ENCODE data around the gene YOD1.

YOD1 gene

DNA sequence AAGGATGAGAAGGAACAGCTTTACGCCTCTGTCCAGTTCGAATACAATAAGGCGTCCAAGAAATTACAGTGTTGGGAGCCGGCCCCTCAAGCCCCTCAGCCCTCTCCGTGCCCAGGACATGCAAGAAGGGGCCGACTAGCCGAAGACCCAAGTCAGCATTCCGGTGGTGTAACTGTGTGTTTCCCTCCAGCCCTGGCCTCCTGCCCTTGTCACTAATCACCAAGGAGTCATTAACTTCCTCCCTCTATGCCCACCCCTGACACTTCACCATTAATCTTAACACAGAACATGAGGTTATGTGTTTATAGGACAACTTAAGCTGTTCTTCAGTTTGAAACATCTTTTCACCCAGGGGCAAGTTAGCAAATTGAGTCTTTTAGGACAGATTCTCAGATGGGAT is 21.2 kb upstream of the YOD1 start:
- no peak for DNase-seq (ENCODE audit: low spot score)

DNA sequence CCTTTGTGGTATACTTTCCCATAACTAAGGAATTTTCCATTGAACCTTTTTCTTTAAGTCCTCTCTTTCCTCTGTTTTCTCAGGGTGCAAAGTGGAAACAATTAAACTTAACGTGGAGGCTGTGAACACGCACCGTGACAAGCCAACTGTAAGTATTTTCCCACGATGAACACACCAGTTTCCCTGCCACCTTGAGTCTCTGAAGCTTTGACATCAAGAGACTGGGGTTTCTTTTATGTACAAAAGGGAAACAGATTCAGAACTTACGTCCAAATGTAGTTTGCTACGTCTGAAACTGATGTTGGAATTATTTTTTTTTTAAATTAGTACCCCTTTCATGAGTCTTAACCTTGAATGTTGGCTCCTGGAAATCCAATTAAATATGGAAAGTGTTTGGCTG is 20.4 kb upstream of the YOD1 start:
- no peak for DNase-seq (ENCODE audit: low spot score)

DNA sequence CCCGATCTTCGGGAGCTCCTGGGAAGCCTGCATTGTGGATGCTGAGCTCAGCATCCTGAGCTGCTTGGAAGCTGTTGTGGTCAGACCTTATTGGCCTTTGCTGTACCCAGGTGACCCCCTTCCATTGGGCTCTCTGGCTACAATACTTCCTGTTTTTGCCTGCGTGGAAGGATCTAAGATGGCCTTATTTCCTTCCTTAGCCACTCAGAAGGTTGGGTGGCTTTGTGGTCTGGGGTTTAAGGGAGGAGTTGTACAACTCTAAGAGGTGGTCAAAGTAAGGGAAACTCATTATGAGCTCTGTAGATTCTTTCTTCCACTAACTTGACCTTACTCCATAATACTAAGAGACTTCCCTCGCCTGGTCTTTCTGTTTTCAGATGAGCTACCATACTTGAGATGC is 19.8 kb upstream of the YOD1 start:
- DNase-seq (ENCODE audit: low spot score) = no peak

DNA sequence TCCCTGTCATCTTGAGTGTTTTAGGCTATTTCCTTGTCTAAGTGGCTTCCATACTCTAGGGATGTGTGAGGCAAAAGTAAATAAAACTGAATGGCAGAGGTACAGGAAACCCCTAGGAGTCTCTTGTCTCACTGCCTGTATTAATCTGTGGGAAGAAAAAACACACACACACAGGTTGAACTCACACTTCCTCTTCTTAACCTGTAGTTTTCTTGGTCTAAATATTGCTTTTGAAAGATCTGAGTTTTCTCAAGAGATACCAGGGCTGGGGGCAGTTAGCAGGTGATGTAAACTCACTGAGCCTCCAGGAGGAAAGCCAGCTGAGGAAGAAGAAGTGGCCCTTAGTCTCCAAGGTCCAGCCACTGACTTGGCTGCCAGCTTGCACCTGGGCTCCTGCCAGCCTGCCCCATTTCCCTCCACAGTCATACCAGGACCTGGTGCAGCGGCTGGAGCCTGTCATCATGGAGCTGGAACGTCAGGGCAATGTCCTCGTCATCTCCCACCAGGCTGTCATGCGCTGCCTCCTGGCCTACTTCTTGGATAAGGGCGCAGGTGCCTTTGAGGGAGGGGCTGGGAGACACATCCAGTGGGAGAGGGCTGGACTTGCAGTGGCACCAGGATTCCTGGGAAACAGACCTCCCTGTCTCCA is 19.0 kb upstream of the YOD1 start:
- DNase-seq (ENCODE audit: low spot score) = no peak

DNA sequence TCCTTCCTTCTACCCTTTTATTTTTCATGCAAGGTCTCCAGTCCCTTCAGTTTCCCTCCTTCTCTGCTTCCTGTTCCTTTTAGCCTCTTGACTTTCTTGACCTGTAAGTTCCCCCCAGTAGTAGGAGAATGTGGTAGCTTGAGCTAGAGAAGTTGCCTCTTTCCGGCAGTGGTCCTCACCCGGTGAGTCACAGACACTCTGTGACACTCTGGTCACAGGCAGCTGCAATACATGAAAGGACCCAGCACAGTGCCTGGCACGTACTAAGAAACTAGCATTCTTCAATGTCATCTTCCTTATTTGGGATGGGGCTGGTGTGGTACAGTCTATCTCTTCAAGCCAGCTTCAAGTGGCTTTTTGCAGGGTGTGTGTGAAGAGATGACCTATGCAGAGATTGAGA is 18.1 kb upstream of the YOD1 start:
- no peak for DNase-seq (ENCODE audit: low spot score)

DNA sequence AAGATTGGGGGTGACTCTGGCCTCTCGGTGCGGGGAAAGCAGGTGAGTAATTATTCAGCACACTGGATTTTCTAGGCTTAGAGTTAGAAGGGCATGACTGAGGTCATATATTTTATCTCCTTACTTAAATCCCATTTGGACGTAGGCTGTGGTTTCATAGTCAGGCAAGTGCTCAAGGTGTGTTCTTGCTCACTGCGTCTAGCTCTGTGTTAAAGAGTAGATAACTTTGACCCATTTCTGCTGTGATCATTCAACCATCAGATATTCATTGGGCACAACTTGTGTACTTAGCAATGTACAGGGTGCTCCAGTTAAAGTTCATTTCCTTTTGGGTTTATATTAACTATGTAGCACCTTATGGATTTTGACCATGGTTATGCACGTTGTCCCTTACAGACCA is 16.7 kb upstream of the YOD1 start:
- DNase-seq (ENCODE audit: low spot score) = no peak

DNA sequence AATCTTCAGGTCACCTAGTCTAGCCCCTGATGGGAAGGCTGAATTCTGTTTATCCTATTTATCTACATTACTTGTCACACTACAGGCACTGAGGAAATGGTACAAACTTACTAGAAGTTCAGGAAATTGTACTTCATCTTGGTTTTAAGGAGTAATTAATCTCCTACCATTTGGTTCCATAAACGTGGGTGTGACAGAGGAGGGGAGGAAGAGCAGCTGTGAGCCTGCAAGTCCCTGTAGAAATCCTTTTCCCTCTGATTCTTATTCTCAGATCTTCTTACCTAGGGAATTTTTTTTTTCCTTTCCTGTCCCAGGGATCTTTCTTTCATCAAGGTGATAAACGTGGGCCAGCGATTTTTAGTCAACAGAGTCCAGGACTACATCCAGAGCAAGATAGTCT is 16.2 kb upstream of the YOD1 start:
- DNase-seq (ENCODE audit: low spot score) = no peak

DNA sequence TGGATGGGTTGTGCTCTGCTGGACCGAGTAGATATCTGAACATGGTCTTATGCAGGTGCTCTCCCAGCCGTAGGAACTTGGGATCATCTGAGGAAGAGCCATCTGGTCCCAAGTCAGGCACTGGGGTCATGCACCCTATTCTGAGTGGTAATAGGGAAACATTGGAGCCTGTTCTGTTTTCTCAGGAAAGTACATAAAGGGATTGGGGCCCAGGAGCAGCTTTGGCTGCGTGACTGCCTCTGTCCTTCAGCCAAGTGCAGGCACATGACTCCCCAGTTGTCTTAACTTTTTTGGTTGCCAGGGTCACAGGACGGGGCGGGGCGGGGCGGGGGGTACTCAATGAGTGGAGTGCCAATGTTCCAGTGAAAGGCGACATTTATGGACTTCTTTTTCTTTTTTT is 13.6 kb upstream of the YOD1 start:
- no peak for DNase-seq (ENCODE audit: low spot score)

DNA sequence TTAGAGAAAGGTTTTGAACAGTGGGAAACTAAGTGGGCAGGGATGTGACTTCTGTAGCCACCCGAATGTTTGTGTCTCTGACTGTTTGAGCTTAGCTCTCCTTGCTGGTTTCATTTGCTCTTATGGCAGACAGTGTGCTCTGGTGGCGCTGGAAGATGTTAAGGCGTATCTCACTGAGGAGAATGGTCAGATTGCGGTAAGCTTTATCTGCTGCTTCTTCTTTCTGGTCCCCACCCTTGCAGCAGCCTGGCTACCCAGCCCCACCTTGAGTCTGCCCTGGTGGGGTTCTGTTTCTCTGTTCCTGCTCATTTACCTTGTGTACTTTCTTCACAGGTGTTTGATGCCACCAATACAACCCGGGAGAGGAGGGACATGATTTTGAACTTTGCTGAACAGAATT is 12.0 kb upstream of the YOD1 start:
- DNase-seq (ENCODE audit: low spot score) = no peak

DNA sequence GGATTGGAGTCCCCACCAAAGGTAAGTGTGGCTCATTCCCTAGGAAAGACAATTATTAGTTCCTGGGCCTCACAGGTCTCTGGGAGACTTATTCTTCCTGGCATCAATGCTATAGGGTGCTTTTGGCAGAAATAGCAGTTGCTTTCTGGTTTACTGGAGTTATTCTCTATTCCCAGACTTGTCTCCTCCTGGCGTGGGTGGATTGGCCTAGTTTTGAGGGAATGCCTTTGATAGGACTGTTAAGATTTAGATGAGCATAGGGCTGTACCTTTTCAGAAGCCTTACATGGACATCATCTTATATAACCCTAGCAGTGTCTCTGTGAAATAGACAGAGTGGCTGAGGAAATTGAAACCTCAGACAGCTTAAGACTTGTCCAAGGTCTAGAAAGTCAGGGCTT is 11.1 kb upstream of the YOD1 start:
- no peak for DNase-seq (ENCODE audit: low spot score)

DNA sequence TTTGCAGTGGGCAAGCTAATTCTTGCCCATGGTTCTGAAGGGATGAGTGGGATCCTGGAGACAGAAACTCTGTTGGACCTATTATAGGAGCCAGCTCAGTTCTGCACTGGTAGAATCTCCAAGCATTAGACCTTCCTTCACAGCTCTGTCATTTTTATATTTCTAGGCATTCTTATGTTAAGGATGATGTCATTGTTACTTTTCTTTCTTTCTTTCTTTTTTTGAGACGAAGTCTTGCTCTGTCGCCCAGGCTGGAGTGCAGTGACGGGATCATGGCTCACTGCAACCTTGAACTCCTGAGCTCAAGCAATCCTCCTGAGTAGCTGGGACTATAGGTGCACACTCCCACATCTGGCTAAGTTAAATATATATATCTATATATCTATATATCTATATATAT is 9.6 kb upstream of the YOD1 start:
- DNase-seq (ENCODE audit: low spot score) = no peak

DNA sequence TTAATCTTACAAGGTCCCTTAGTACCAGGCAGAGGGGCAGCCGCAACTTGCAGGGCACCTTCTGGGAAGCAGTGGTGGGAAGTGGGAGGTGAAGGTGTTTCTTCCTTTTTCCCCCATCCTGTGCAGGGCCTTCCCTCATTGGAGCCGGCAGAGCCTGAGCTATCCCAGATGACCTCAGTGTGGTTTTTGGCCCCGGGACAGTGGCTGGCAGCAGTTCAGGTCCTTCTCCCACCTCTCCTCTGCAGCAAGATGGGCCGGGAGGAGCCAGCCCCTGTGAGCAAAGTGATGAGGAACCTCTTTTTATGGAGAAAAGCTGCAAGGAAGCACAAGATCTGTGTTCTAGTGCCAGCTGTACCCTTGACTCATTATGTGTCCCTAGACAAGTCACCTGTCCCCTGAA is 8.9 kb upstream of the YOD1 start:
- DNase-seq (ENCODE audit: low spot score) = no peak

DNA sequence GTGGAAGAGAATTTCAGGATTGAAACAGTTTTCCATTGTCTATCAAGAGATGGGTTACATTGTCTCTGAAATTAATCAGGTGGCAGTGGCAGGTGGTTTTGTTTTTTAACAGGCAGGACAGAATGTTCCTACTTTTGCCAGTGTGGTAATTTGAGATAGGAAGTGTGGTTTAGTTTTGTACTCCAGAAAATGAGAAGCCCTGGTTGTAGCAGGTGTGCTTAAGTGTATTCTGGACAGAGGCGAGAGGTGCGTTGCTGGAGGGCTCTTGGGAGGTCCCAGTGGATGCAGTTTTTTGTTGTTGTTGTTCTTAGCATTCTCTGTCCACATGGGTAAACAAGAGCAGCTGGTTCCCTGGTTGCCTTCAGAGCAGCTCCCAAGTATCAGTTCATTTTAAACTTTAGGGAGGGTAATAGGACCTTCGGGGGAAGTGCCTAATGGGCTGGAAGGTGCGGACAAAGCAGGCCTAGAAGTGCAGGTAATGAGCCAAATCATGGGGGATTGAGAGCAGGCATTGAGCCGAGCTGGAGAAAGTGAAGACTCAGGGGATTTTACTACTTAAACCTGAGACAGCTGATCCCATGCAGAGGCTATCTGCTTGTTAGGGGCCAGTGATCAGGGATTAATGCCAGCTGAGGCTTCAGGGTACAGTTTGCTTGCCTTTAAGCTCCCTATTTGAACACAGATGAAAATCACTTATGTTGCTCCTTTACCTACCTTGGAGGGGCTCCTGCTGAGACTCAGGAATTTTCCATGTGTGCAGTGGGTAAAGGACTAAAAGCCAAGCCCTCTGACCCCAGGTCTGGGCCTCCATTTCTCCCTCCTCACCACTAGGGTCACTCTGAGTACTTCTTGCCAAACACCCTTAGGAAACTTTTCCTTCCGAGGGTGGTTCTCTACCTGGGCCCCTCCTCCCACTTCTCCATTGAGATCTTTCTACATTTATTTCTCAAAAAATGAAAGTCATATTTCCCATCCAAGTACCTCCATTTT is 8.2 kb upstream of the YOD1 start:
- no peak for DNase-seq (ENCODE audit: low spot score)

DNA sequence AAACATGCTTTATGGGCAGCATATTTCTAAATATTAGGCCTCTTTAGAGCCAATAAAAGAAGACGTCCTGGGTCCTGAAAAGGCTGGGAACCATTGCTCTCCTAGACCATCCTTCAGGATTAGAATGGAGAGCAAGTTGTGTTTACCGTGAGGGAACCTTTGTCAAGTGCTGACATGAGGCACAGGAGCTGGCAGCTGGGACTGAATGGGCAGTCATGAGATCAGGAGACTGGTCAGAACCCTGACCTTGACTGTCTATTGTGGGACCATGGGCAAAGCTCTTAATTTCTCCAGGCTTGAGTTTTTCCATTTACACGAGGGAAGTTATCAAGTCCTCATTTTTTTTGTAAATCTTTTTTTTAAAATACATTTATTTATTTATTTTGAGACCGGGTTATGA is 7.2 kb upstream of the YOD1 start:
- no peak for DNase-seq (ENCODE audit: low spot score)

DNA sequence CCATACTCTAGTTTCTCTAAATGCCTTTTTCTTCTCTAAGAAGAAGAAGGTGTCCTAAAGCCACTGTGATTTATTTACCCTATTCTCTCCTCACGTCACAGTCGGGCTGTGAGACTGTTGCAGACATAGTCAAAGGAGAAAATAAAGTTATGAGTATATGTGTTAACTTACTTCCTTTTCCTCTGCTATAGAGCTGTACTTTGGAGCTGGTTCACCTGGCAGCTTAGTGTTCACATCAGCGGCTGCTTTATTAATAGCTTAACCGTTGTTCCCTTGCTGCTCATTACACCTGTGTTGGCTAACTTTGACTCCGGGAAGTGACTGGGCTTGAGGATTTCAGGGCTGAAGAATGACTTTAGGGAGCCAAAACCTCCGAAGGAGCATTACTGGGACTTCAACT is 5.7 kb upstream of the YOD1 start:
- no peak for DNase-seq (ENCODE audit: low spot score)

DNA sequence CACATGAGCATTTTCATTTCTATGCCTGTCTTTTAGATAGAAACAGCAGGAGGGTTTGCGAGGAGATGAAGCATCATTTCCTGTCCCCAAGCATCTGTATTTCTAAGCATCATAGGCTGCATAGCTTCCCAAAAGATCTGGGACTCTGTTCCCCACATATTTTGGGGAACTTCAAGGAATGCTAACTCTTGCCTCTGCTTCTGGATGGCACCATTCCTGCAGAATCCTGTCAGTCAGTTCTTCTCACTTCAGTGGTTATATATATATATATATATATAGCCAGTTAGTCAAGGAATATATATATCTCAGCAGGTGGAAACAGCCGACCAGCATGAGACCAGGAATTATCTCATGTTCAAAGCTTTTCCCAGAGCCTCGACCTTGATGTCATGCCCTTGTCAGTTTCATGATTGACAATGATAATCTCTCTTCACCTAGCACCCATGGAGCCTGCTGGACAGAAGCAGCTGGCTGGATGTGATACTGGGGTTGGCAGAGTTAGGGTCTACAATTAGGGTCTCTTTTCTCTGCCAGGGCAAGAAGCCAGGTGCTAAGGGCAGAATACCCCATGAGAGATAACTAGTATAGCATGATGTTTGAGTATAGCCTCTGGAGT is 4.5 kb upstream of the YOD1 start:
- no peak for DNase-seq (ENCODE audit: low spot score)

DNA sequence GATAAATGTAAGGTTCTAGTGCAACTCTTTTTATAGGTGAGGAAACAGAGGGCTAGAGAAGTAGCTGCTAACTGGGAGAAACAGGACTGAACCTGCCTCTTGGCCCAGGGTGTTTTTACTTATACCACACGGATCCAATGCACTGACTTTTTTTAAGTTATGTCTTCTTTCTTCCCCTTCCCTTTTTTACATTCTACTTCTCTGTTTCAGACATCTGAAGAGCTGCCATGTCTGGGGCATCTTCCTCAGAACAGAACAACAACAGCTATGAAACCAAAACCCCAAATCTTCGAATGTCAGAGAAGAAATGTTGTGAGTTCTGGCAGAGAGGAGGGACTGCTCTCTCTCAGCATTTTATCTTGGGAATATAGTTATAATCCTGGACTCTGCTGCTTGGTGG is 3.5 kb upstream of the YOD1 start:
- no peak for DNase-seq (ENCODE audit: low spot score)

DNA sequence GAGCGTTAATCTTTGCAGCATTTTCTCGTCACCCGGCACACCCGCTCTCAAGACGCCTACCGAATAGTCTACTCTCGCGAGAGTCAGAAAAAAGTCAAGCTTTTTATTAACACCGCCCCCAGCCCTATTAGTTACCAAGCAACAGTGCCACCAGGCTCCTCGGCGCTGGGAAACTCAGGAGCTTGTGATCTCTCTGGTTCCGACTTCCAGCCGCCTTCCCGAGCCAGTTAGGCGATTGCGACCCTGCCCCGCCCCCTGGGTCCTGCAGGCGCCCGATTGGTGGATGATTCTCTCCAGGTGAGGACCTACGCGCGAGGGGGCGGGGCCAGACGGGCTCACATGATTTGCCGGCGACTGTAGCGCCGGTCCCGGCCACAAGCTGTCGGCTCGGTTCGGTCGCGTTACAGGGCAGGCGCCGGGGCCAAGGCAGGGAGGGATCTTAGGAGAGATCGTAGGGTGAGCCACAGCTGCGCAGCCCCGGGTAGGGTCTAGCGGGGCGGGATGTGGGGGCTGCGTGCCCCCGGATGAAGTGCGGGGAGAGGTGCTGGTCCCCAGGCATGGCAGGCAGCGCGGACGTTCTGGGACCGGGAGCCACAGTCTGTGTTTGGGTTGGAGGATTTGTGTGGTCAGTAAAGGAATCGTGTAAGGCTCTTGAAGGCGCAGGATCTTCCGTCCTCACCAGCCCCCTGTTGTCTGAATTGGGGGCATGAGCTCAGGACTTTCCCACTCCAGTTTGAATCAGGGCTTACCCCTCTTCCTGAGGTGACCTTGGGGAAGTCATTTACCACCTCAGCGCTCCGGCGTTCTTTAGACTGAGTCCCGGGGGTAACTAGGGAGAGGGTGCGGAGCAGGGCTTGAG is 2.1 kb upstream of the YOD1 start, which contains the start of gene PFKFB2:
Gene PFKFB2 (plus strand): TSS at position 365 of the 859 bp plus-strand sequence. CDS start 1,443 bp downstream, outside the sequence.
- peak; percentile 98 for DNase-seq (ENCODE audit: low spot score)

DNA sequence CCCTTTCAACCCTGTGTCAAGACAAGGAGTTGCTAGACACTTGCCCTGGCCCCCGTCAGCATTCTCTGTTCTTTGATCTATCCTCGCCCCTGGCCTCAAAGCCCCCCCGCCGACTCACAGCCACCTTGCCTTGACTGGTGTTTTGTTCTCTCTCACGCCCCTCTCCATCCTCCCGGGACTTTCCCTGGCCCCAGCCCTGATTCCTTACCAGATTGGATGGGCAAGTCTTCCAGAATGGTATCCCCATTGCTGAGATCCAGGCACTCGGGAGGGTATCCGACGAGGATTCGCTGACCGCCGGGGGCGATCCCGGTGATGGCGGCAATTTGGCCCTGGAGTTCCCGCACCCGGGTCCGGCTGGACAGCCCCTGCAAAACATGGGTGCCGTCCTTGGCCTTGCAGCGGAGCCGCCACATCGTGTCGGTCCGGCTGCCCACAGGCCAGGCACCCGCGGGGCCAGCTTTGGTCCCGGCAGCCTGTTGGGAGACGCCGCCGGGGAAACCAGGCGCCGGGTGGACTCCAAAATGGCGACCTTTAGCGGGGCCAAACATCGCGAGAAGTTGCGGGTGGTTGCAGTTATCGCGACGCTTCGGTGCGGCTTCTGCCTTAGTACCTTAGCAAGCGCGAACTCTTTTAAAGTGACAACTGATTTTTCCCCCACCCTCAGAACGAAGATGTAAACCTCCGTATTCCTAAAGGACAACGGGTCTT is 373 bp downstream of the YOD1 start:
- DNase-seq (ENCODE audit: low spot score) = peak; percentile 92

DNA sequence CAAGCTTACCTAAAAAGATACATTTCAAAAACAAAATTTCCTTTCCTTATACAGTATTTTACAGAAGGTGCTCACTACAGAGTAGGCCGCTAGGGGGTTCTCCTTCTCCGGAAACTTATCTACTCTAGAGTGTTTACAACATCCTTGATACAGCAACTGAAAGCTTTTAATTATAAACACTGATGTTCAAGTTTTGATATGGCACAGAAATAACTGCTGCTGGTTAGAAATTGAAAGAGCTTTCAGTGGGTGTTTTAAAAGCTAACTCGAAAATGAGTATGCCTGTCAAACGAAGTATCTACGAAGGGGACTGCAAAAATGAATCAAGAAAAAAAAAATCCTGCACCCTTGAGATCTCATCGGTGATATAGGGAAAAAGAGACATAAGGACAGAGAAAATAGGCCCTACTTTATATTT is 1.0 kb downstream of the YOD1 start:
- no peak for DNase-seq (ENCODE audit: low spot score)

DNA sequence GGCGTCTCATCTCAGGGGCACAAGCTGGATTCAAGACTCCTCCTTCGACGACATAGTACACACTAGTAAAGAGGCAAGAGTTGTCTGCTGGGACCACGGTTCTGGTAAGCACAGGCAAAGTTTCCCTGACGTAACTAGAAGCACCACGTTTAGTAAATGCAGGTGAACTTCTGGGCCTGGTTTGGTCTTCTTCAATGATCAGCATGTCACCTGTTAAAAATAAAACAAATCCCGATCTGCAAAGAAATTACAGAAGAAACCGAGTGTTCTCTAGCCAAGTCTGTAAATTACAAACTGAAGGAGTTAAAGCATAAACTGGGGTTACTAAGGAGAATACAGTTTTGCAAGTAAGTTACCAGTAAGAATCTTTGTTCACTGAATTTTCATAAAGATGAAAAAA is 1.5 kb downstream of the YOD1 start:
- DNase-seq (ENCODE audit: low spot score) = no peak

All from ecto neural progenitor cell (in vitro differentiated cells).